NT2/D1 (cell line): ENCODE results near the gene FBP2.
A peak's percentile ranks its signal among the peaks of the same experiment; 100 is the strongest.
"Not testable (repeated sequence)": the region's sequence is repeated elsewhere in the genome, so short reads cannot be mapped to it uniquely, and the experiment has no call there.

Source experiments
- DNase-seq: peaks from one replicate; pipeline ENCODE4 v3.0.0-alpha.2; 2011; ENCODE audit warnings: low read depth, low spot score
- H3K27me3 ChIP-seq: 2 replicates; pipeline ENCODE4 v1.6.0; 2011; ENCODE audit warnings: mild to moderate bottlenecking; ENCODE audit not compliant: insufficient read length, insufficient read depth
- H3K36me3 ChIP-seq: 2 replicates; pipeline ENCODE4 v1.6.1; 2011; ENCODE audit warnings: mild to moderate bottlenecking, low read length, mixed read lengths; ENCODE audit not compliant: insufficient read depth, insufficient read length
- H3K4me1 ChIP-seq: 2 replicates; pipeline ENCODE4 v1.5.1; 2011; ENCODE audit not compliant: insufficient read depth, insufficient read length
- H3K4me3 ChIP-seq: 2 replicates; pipeline ENCODE4 v1.5.1; 2011; ENCODE audit warnings: low read depth; ENCODE audit not compliant: insufficient read length
- H3K9ac ChIP-seq: 2 replicates; pipeline ENCODE4 v1.6.0; 2011; ENCODE audit warnings: low read depth; ENCODE audit not compliant: insufficient read length
- H3K9me3 ChIP-seq: 2 replicates; pipeline ENCODE4 v1.5.1; 2011; ENCODE audit warnings: mild to moderate bottlenecking, low read length; ENCODE audit not compliant: insufficient read depth
- SUZ12 ChIP-seq: IDR thresholded peaks from 2 replicates; pipeline ENCODE4 v1.6.1; 2011; ENCODE audit not compliant: insufficient read length, insufficient read depth; ENCODE audit errors: extremely low read depth
- YY1 ChIP-seq: IDR thresholded peaks from 2 replicates; pipeline ENCODE4 v1.6.1; 2011; ENCODE audit not compliant: insufficient read length, insufficient read depth
- ZNF274 ChIP-seq: IDR thresholded peaks from 2 replicates; pipeline ENCODE4 v1.6.1; 2011; ENCODE audit warnings: mild to moderate bottlenecking, low read depth, low read length

Gene FBP2

DNA sequence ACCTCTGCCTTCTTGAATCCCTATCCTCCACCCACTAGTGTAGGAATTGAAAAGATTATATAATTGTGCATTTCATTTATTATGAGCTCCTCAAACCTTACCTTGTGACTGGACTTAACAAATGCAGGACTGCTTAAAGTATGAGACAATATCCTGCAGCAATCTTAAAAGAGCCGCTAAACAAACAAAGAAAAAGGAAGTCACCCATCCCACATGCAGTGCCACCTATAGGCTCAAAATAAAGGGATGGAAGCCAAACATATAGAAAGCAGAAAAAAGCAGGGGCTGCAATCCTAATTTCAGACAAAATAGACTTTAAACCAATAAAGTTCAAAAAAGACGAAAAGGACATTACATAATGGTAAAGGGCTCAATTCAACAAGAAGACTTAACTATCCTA, 30.1 kb downstream of the FBP2 start:
- Histone ChIP-seq H3K4me1 (no peaks in the 10 kb centered on the region), H3K9me3 (peaks cover 4% of the 10 kb centered on the region; the same call in 1 of the 2 replicates), H3K27me3 (no peaks in the 10 kb centered on the region), H3K36me3 (no peaks in the 10 kb centered on the region), H3K4me3 (no peak overlapping the region), H3K9ac (no peak overlapping the region)
- no peak for DNase-seq
- TF ChIP-seq YY1 (no peak), SUZ12 (no peak), ZNF274 (no peak)

DNA sequence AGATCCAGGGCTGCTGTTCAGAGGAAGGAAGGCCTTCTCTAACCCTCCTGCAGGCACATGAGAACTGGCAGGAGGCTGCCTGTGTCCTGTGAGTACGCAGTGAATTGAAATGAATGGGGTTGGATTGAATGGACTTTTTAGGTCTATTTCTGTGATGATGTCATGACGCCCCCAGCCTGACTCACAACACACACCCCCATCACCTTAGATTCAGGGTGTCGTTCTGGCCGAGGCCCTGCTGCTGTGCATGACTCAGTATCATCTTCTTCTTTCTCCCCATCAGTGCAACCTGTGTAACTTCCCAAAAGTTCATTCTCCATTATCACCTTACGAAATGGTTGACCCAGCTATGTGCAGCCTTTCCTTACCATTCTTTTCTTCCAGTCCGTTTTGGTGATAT, 33.4 kb downstream of the FBP2 start:
- H3K4me3 ChIP-seq: no peak overlapping the region
- H3K4me1 ChIP-seq: no peaks in the 10 kb centered on the region
- no peak overlapping the region for H3K9ac ChIP-seq
- no peaks in the 10 kb centered on the region for H3K36me3 ChIP-seq
- TF ChIP-seq SUZ12 (no peak), YY1 (no peak), ZNF274 (no peak)
- H3K27me3 ChIP-seq: no peaks in the 10 kb centered on the region
- no peak for DNase-seq
- H3K9me3 ChIP-seq: peaks cover 1% of the 10 kb centered on the region; the same call in 1 of the 2 replicates

GRCh38 chr9:94557376-94557775, 36.2 kb downstream of the FBP2 start:
- H3K9ac ChIP-seq: no peak overlapping the region
- no peak for DNase-seq
- no peaks in the 10 kb centered on the region for H3K4me1 ChIP-seq
- H3K27me3 ChIP-seq: no peaks in the 10 kb centered on the region
- H3K4me3 ChIP-seq: no peak overlapping the region
- TF ChIP-seq SUZ12 (no peak), YY1 (no peak), ZNF274 (no peak)
- H3K36me3 ChIP-seq: no peaks in the 10 kb centered on the region
- peaks cover 23% of the 10 kb centered on the region; the same call in 1 of the 2 replicates for H3K9me3 ChIP-seq

- H3K9me3 ChIP-seq: peaks cover 38% of the 10 kb centered on the region
- H3K36me3 ChIP-seq: no peaks in the 10 kb centered on the region
- DNase-seq: peak; percentile 46
- no peak within 1 kb of the TSS for H3K9ac ChIP-seq
- TF ChIP-seq YY1: no peak
- TF ChIP-seq ZNF274: no peak
- TF ChIP-seq SUZ12: no peak
- no peaks in the 10 kb centered on the region for H3K4me1 ChIP-seq
- no peak within 1 kb of the TSS for H3K4me3 ChIP-seq
- H3K27me3 ChIP-seq: no peaks in the 10 kb centered on the region
Observed at GRCh38 chr9:94554439-94555331, 38.9 kb downstream of the FBP2 start, which contains the start of gene PCAT7. TSS of gene PCAT7 (plus strand) at chr9:94555083.

DNA sequence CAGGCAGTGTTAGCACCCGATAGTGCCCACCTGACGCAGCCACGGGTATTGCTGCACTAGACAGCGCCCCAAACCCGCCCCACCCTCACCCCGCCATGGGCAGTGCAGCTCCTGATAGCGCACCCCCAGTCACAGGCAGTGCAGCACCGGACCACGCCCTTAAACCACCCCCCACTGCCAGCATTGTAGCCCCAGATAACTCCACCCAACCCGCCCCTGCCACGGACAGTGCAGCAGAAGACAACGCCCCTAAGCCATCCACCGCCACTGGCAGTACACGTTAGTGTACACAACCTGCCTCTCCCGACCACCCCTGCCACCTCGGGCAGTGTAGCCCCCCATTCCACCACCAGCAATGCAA, 39.6 kb downstream of the FBP2 start:
- no peaks in the 10 kb centered on the region for H3K4me1 ChIP-seq

DNA sequence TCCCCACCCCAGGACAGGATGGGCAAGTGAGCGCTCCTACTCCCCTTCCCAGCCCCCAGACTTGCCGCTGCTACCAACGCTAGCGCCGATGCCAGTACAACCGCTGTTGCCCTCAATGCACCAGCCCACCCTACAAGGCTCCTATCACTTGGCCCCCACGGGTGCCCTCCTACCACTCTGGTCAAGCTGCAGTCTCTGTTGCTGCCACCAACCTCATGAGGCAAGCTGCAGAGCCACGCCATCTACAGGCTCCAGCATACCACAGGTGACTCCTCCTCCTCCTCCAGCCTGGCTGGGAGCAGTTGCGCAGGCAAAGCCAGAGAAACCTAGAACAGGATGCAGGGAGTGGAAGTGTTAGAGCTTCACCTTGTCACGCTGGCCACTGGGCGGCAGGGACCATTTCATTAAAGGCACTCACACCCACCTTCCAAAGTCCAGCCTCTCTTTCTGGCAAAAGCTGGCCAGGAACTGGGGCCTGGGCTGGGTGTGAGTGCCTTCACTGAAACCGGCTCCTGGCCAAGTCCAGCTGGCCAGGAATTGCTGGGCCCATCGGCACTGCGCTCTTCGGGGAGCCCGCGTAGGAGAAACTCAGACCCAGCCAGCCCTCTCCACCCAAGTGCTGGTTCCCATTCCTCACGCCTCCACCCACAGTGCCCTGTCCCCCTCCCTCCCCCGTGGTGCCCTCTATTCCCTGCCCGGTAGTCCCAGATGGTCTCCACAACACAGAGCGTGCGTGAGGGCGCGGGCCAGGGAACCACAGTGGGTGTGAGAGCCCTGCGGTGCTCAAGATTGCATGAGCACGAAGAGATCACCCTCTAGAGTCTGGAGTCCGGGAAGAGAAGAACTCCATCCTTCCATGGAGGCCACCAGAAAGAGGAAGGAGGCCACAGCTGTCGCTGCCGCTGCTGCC, 40.3 kb downstream of the FBP2 start:
- H3K9ac ChIP-seq: no peak overlapping the region
- H3K27me3 ChIP-seq: no peaks in the 10 kb centered on the region
- no peak for DNase-seq
- H3K4me3 ChIP-seq: no peak overlapping the region
- H3K36me3 ChIP-seq: no peaks in the 10 kb centered on the region
- no peak for TF ChIP-seq SUZ12
- TF ChIP-seq ZNF274: no peak
- H3K9me3 ChIP-seq: peaks cover 39% of the 10 kb centered on the region
- no peaks in the 10 kb centered on the region for H3K4me1 ChIP-seq

More for the DNA sequence above, 39.6 kb downstream of the FBP2 start:
- DNase-seq: no peak
- H3K27me3 ChIP-seq: no peaks in the 10 kb centered on the region
- no peak overlapping the region for H3K9ac ChIP-seq
- TF ChIP-seq SUZ12: no peak
- TF ChIP-seq YY1: no peak
- TF ChIP-seq ZNF274: no peak
- H3K36me3 ChIP-seq: no peaks in the 10 kb centered on the region
- H3K4me3 ChIP-seq: no peak overlapping the region
- peaks cover 39% of the 10 kb centered on the region for H3K9me3 ChIP-seq

DNA sequence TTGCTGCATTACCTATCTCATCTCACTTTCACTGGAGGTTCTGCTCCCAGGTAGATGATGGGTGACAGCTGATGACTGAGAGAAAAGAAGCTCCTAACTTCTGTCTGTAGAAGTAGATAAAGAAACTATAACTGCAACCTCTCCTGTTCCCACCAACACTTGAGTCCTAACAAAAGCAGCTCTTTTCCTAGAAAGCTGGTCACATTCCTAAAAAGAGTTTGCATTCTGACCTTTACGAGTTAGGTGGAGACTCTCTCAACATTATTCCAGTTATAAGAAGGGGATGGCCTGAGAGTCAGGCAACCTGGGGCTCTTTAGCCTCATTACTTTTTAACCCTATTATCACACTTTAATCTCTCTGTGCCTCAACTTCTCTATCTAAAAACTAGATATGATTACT, 47.7 kb downstream of the FBP2 start:
- peaks cover 14% of the 10 kb centered on the region for H3K9me3 ChIP-seq
- TF ChIP-seq YY1 (no peak), ZNF274 (no peak), SUZ12 (no peak)
- H3K9ac ChIP-seq: no peak overlapping the region
- no peak overlapping the region for H3K4me3 ChIP-seq
- no peaks in the 10 kb centered on the region for H3K4me1 ChIP-seq
- DNase-seq: no peak
- H3K27me3 ChIP-seq: no peaks in the 10 kb centered on the region
- no peaks in the 10 kb centered on the region for H3K36me3 ChIP-seq

- not testable (repeated sequence) for H3K4me3 ChIP-seq, DNase-seq, H3K9ac ChIP-seq, H3K9me3 ChIP-seq, H3K36me3 ChIP-seq, H3K4me1 ChIP-seq, H3K27me3 ChIP-seq
Observed at GRCh38 chr9:94544335-94544734, 49.3 kb downstream of the FBP2 start.
